NCI-H2171 treated with DMSO at 0.1 percent for 48 hours (cell line): ENCODE results near the gene DCT.

Source experiments
- DNase-seq: peaks from one replicate; lab custom pipeline; 2025; lab: John Stamatoyannopoulos, UW

Gene DCT

GRCh38 chr13:94454334-94454733, 25.1 kb downstream of the DCT start:
- DNase-seq: no peak

- DNase-seq: no peak
Observed at GRCh38 chr13:94444826-94445225, 34.7 kb downstream of the DCT start.

GRCh38 chr13:94435604-94436226, 43.8 kb downstream of the DCT start:
- DNase-seq: peak; percentile 77

- DNase-seq: peak; percentile 95
Observed at GRCh38 chr13:94433055-94433961, 46.2 kb downstream of the DCT start.

- DNase-seq: no peak
Observed at GRCh38 chr13:94431987-94432386, 47.5 kb downstream of the DCT start.

GRCh38 chr13:94431574-94431973, 47.9 kb downstream of the DCT start:
- DNase-seq: peak; percentile 32

GRCh38 chr13:94427313-94427953, 52.0 kb downstream of the DCT start:
- no peak for DNase-seq

- DNase-seq: no peak
Observed at GRCh38 chr13:94419925-94420305, 59.6 kb downstream of the DCT start.

GRCh38 chr13:94419304-94419924, 60.1 kb downstream of the DCT start:
- DNase-seq: no peak

- no peak for DNase-seq
Observed at GRCh38 chr13:94417294-94417693, 62.2 kb downstream of the DCT start.

GRCh38 chr13:94416454-94417080, 62.9 kb downstream of the DCT start:
- DNase-seq: peak; percentile 15

- peak; percentile 82 for DNase-seq
Observed at GRCh38 chr13:94415500-94416237, 63.8 kb downstream of the DCT start.

GRCh38 chr13:94414708-94415107, 64.8 kb downstream of the DCT start:
- DNase-seq: peak; percentile 68

- no peak for DNase-seq
Observed at GRCh38 chr13:94414141-94414540, 65.3 kb downstream of the DCT start.

- DNase-seq: no peak
Observed at GRCh38 chr13:94413598-94413944, 65.9 kb downstream of the DCT start.

- no peak for DNase-seq
Observed at GRCh38 chr13:94412870-94413597, 66.4 kb downstream of the DCT start.

- DNase-seq: no peak
Observed at GRCh38 chr13:94411747-94412146, 67.7 kb downstream of the DCT start.

- no peak for DNase-seq
Observed at GRCh38 chr13:94408314-94409036, 71.0 kb downstream of the DCT start.

- DNase-seq: no peak
Observed at GRCh38 chr13:94400874-94401273, 78.6 kb downstream of the DCT start.

GRCh38 chr13:94399812-94400211, 79.7 kb downstream of the DCT start:
- DNase-seq: no peak
